ENCODE results near the gene NUDT22.

NUDT22 gene

DNA sequence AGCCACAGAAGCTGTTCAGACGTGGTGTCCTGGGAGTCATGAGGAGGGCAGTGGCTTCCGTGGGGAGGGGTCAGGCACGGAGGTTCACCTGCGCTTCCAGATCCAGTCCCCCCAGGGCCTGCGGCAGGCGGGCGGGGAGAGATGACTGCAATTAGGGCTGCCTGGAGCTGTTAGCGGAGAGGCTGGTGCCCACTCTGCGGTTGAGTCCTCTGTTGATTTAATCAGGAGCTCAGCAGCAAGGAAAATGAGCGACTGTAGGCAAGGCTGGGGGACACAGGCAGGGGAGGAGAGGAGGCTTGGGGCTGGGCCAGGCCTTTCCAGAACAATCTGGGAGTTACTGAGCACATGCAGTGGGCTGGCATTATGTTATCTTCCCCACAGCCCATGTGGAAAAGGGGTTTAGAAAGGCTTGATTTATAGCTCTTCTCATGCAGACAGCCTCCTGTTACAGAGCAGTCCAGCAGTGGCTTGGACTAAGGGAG, 38.3 kb downstream of the NUDT22 start:
- Histone ChIP-seq H2AFZ (ENCODE audit: low read depth, low read length, severe bottlenecking) (no peak overlapping the region), H3K4me3 (ENCODE audit: insufficient read depth, low read length, poor library complexity, severe bottlenecking) (no peak overlapping the region), H3K27ac (ENCODE audit: low read depth, low read length) (no peak overlapping the region), H3K27me3 (ENCODE audit: low read length) (no peaks in the 10 kb centered on the region), H4K20me1 (ENCODE audit: low read depth, low read length) (no peaks in the 10 kb centered on the region), H3K9me2 (replicated peaks; ENCODE audit: insufficient read depth, low read length) (no peaks in the 10 kb centered on the region), H3F3A (ENCODE audit: insufficient read depth) (no peaks in the 10 kb centered on the region), H3K9ac (ENCODE audit: low read length) (no peak overlapping the region), H3K36me3 (ENCODE audit: low read length) (no peaks in the 10 kb centered on the region), H3K79me2 (ENCODE audit: insufficient read depth, low read length) (0 out of 2 replicates have a peak, but pooled peaks cover 6% of the 10 kb centered on the region), H3K4me2 (ENCODE audit: low read depth, low read length, poor library complexity, severe bottlenecking) (no peak overlapping the region), H3K9me3 (ENCODE audit: insufficient read depth, low read length) (no peaks in the 10 kb centered on the region)
- TF ChIP-seq EZH2phosphoT487 (conservative IDR thresholded peaks at IDR 0.05; ENCODE audit: low read length) (no peak), CTCF (IDR thresholded peaks at IDR 0.05; ENCODE audit: insufficient read depth, low read length, poor library complexity, severe bottlenecking) (no peak)

DNA sequence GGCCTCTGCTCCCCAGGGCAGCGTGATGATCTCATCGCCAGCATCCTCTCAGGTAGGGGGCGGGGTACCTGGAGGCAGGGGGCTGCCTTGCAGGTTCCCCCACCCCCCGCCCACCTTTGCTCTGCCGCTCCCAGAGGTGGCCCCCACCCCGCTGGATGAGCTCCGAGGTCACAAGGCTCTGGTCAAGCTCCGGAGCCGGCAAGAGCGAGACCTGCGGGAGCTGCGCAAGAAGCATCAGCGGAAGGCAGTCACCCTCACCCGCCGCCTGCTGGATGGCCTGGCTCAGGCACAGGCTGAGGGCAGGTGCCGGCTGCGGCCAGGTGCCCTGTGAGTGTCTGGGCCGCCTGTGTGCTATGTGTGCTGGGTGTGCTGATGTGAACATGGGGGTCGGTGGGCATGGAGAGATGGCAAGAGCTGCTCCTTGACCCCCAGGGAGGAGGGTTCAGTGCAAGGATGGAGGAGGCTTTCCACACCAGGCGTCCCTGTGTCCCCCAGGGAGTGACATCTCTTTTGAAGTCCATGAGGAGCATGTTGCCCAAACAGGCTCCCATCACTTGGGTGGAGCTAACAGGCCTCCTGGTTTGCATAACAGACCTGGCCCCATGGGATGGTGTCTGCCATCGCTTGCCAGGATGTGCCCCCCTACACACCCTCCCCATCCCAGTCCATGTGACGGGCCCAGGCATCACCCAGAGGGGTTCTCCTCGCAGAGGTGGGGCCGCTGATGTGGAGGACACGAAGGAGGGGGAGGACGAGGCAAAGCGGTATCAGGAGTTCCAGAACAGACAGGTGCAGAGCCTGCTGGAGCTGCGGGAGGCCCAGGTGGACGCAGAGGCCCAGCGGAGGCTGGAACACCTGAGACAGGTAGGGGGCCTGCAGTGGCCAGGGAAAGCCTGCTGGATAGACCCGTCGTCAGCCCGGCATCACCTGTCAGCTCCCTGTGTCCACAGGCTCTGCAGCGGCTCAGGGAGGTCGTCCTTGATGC, 39.4 kb downstream of the NUDT22 start:
- H2AFZ ChIP-seq (ENCODE audit: low read depth, low read length, severe bottlenecking): no peak overlapping the region
- no peak overlapping the region for H3K4me3 ChIP-seq (ENCODE audit: insufficient read depth, low read length, poor library complexity, severe bottlenecking)
- no peaks in the 10 kb centered on the region for H3K27me3 ChIP-seq (ENCODE audit: low read length)
- H3K9ac ChIP-seq (ENCODE audit: low read length): no peak overlapping the region
- peaks cover 4% of the 10 kb centered on the region; the same call in 1 of the 2 replicates for H3F3A ChIP-seq (ENCODE audit: insufficient read depth)
- H3K79me2 ChIP-seq (ENCODE audit: insufficient read depth, low read length): 0 out of 2 replicates have a peak, but pooled peaks cover 6% of the 10 kb centered on the region
- H4K20me1 ChIP-seq (ENCODE audit: low read depth, low read length): no peaks in the 10 kb centered on the region
- no peaks in the 10 kb centered on the region for H3K9me3 ChIP-seq (ENCODE audit: insufficient read depth, low read length)
- no peak overlapping the region for H3K27ac ChIP-seq (ENCODE audit: low read depth, low read length)
- no peaks in the 10 kb centered on the region for H3K36me3 ChIP-seq (ENCODE audit: low read length)
- no peak for TF ChIP-seq CTCF (IDR thresholded peaks at IDR 0.05; ENCODE audit: insufficient read depth, low read length, poor library complexity, severe bottlenecking)
- no peak for TF ChIP-seq EZH2phosphoT487 (conservative IDR thresholded peaks at IDR 0.05; ENCODE audit: low read length)
- no peak overlapping the region for H3K4me2 ChIP-seq (ENCODE audit: low read depth, low read length, poor library complexity, severe bottlenecking)
- no peaks in the 10 kb centered on the region for H3K9me2 ChIP-seq (replicated peaks; ENCODE audit: insufficient read depth, low read length)

DNA sequence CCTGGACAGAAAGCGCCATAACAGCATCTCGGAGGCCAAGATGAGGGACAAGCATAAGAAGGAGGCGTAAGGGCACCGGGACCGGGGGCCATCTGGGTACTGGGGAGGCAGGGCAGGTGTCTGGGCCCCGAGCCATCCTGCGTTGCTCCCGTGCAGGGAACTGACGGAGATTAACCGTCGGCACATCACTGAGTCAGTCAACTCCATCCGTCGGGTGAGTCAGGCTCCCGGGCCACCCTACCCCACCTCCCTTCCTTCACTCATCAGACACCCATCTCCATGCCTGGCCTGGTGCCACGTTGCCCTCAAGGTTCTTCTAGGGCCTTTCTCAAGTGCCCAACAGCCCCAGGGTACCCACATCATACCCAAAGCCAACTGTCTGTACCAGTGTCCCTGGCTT, 40.3 kb downstream of the NUDT22 start:
- Histone ChIP-seq H3F3A (ENCODE audit: insufficient read depth) (peaks cover 6% of the 10 kb centered on the region; the same call in 1 of the 2 replicates), H3K79me2 (ENCODE audit: insufficient read depth, low read length) (0 out of 2 replicates have a peak, but pooled peaks cover 6% of the 10 kb centered on the region), H4K20me1 (ENCODE audit: low read depth, low read length) (no peaks in the 10 kb centered on the region), H3K27ac (ENCODE audit: low read depth, low read length) (no peak overlapping the region), H3K9me2 (replicated peaks; ENCODE audit: insufficient read depth, low read length) (no peaks in the 10 kb centered on the region), H2AFZ (ENCODE audit: low read depth, low read length, severe bottlenecking) (no peak overlapping the region), H3K36me3 (ENCODE audit: low read length) (no peaks in the 10 kb centered on the region), H3K27me3 (ENCODE audit: low read length) (no peaks in the 10 kb centered on the region), H3K4me3 (ENCODE audit: insufficient read depth, low read length, poor library complexity, severe bottlenecking) (no peak overlapping the region), H3K9me3 (ENCODE audit: insufficient read depth, low read length) (no peaks in the 10 kb centered on the region), H3K4me2 (ENCODE audit: low read depth, low read length, poor library complexity, severe bottlenecking) (no peak overlapping the region), H3K9ac (ENCODE audit: low read length) (no peak overlapping the region)
- no peak for TF ChIP-seq CTCF (IDR thresholded peaks at IDR 0.05; ENCODE audit: insufficient read depth, low read length, poor library complexity, severe bottlenecking)
